ENCODE data around the gene KIRREL2. TPM values are rescaled to one million over a fixed set of nuclear protein-coding genes. Genes with fewer than 3 reads are reported as not detected.
A peak's percentile ranks its signal among the peaks of the same experiment; 100 is the strongest.

KIRREL2 gene
- polyA plus RNA-seq = not detected

DNA sequence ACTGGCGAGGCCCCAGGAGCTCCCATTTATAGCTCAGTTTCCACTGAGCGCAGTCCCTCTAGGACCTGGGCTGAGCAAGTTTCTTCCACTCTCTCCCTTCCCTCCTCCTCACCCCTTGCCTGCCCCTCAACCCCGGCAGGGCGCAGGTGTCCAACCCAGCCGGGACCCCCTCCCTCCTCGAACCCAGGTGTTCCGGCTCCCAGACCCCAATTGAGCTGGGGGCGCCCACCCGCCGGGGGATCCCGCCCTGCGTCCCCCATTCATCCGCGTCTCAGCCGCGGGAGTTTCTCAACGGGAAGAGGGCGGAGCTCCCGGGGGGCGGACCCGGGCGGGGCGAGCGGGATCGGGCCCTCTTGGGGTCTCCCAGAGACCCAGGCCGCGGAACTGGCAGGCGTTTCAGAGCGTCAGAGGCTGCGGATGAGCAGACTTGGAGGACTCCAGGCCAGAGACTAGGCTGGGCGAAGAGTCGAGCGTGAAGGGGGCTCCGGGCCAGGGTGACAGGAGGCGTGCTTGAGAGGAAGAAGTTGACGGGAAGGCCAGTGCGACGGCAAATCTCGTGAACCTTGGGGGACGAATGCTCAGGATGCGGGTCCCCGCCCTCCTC, at the start of gene KIRREL2:
Gene KIRREL2, plus strand, starts transcription at position 366 of the 604 bp plus-strand sequence. Its CDS starts 209 bp downstream, at position 575.
- Mint-ChIP-seq H3K4me3 (peak within 1 kb of the TSS; percentile 73 to 90 (median 80)), H3K27me3 (peaks cover 57% of the 10 kb centered on the region), H3K4me1 (peaks cover 3 to 9% (median 4%) of the 10 kb centered on the region in 3 donors), H3K27ac (peak within 1 kb of the TSS in 1 of 3 donors; percentile 87), H3K9me3 (peaks cover 0 to 3% (median 0%) of the 10 kb centered on the region in 3 donors), H3K36me3 (peaks cover 2% of the 10 kb centered on the region)

DNA sequence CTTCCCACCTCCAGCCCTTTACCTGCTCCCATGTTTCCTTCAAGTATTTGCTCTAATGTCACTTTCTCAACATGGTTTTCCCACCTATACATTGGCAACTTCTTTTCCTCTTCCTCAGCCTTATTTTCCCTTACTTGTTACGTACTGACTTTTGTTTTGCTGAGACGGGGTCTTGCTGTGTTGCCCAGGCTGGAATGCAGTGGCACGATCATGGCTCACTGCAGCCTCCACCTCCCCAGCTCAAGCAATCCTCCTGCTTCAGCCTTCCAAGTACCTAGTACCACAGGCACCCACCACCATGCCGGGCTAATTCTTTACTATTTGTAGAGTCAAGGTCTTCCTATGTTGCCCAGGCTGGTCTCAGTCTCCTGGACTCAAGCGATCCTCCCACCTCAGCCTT, 49.1 kb upstream of the KIRREL2 start:
- peak overlapping the region in 1 of 4 donors; percentile 32 for H3K4me3 Mint-ChIP-seq
- H3K9me3 Mint-ChIP-seq = no peaks in the 10 kb centered on the region
- no peak overlapping the region for H3K27ac Mint-ChIP-seq
- peaks cover 0 to 7% (median 4%) of the 10 kb centered on the region in 3 donors for H3K4me1 Mint-ChIP-seq
- H3K27me3 Mint-ChIP-seq = peaks cover 18% of the 10 kb centered on the region
- peaks cover 1% of the 10 kb centered on the region for H3K36me3 Mint-ChIP-seq

DNA sequence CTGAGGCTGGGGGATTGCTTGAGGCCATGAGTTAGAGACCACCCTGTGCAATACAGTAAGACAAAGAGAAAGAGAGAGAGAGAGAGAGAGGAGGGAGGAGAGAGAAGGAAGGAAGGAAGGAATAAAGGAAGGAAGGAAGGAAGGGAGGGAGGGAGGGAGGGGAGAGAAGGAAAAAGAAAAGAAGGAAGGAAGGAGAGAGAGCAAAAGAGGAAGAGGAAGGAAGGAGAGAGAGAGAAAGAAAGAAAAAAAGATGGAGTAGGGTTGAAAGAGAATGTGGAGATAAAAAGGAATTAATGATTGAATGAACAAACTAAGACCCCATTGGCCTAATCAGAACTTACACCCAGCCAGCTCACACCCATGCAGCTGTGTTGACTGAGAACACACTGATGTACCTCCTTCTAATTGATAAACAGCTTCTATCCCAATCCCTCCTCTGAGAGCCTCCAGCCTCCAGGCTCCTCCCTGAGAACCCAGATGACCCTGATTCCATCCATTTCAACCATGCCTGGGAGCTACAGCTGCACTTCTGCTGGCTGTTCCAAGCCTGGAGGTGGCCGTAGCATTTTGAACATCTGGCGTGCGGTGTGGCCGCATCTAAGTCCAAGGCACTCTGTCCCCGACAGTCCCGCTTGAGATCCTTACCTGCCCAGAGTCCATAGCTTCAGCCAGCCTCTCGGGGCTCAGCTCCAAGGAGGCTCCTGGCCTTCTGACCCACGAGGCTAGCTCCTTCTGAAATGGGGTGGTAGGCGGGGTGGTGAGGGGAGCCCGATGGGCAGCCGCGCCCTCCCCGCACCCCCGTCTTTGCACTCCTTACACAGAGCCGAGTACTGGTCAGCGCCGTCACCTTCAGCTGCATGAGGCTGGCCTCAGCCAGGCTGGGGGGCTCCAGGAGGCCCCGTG, 45.1 kb upstream of the KIRREL2 start:
- H3K4me1 Mint-ChIP-seq = peaks cover 0 to 1% (median 0%) of the 10 kb centered on the region in 3 donors
- H3K9me3 Mint-ChIP-seq = peaks cover 0 to 2% (median 0%) of the 10 kb centered on the region in 3 donors
- peaks cover 1% of the 10 kb centered on the region for H3K36me3 Mint-ChIP-seq
- peak overlapping the region in 1 of 3 donors; percentile 21 for H3K27ac Mint-ChIP-seq
- no peak overlapping the region for H3K4me3 Mint-ChIP-seq
- peaks cover 21% of the 10 kb centered on the region for H3K27me3 Mint-ChIP-seq

DNA sequence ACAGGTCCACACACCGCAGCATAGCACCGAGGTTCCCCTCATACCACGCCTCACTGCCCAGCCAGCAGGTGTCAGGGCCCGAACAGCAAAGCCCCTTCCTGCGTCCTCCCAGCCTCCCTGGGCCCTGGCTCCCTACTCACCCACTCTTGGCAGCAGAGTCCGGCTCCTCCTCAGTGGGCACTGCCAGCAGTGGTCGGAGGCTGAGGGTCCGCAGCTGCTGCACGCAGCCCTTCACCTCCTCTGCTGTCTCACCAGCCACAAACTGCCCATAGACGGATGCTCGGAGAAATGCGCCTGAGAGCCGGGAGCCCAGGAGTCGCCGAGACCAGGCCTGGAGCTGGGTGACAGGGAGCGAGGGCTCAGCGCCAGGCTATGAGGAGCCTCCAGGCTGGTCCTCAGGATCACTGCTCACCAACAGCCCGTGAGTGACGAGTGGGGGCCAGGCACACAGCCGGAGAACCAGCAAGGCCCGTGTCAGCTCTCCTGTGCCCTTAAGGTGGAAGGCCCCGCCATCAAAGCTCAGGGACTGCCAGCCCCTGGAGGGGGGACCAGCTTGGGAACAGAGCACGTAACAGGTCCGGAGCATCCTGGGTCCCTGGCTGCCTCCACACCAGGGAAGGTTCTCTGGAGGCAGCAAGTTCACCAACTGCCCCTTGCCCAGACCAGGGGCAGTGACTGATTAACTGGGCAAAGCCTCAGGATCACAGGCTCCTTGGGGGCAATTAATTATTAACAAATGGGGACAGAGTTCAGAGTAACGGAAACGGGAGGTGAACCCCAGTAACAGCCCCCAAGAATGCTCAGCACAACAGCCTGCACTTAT, 44.3 kb upstream of the KIRREL2 start, which contains the start of gene PRODH2:
Gene PRODH2, minus strand, starts transcription at position 626 of the 823 bp plus-strand sequence. Its CDS starts 40 bp downstream, at position 586.
- H3K4me1 Mint-ChIP-seq = peaks cover 0 to 1% (median 0%) of the 10 kb centered on the region in 3 donors
- H3K27ac Mint-ChIP-seq = peak within 1 kb of the TSS in 1 of 3 donors; percentile 21
- H3K4me3 Mint-ChIP-seq = no peak within 1 kb of the TSS
- H3K9me3 Mint-ChIP-seq = peaks cover 0 to 2% (median 0%) of the 10 kb centered on the region in 3 donors
- H3K27me3 Mint-ChIP-seq = peaks cover 23% of the 10 kb centered on the region
- H3K36me3 Mint-ChIP-seq = peaks cover 1% of the 10 kb centered on the region

DNA sequence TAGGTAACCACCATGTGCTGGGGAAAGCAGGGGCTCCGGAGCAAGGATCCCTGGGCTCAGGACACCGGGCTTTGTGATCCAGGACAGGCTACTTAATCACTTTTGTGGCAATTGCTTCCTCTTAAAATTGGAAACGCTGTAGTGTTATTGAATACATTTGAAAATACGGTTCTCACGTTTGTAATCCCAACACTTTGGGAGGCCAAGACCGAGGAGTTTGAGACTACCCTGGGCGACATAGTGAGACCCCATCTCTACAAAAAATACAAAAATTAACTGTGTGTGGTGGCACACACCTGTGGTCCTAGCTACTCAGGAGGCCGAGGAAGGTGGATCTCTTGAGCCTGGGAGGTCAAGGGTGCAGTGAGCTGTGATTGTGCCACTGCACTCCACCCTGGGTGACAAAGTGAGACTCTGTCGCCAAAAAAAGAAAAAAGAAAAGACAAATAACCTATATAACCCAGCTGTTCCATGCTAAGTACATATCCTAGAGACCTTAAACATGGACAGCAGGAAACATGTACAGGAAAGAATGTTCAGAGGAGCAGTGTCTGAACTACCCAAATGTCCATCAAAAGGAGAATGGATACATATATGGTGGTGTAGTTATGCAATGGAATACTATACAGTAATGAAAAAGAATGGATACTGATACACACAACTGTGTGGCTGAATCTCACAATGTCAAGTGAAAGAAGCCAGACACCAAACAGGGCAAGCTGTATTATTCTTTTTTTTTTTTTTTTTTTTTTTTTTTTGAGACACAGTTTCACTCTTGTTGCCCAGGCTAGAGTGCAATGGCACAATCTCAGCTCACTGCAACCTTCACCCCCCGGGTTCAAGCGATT, 43.4 kb upstream of the KIRREL2 start:
- Mint-ChIP-seq H3K27ac (no peak overlapping the region), H3K27me3 (peaks cover 22% of the 10 kb centered on the region), H3K4me1 (peaks cover 0 to 1% (median 0%) of the 10 kb centered on the region in 3 donors), H3K36me3 (no peaks in the 10 kb centered on the region), H3K4me3 (no peak overlapping the region), H3K9me3 (peaks cover 0 to 2% (median 0%) of the 10 kb centered on the region in 3 donors)

DNA sequence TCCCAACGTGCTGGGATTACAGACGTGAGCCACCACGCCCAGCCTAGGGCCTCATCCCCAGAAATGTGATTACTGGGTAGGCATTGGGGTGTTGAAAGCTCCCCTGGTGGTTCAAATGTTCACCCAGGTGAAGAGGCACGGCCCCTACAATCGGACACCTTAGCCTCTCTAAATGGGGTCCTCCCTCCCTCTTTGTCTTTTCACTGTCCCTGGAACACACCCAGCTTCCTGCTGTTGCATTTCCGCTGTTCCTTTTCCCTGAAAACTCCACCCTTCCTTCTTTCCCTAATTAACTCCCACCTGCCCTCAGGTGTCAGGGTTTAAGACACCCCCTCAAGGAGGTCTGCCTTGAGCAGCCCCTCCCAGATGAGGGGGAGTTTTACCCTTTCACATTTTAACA, 40.4 kb upstream of the KIRREL2 start:
- Mint-ChIP-seq H3K4me1 (no peaks in the 10 kb centered on the region), H3K9me3 (peaks cover 0 to 2% (median 0%) of the 10 kb centered on the region in 3 donors), H3K4me3 (no peak overlapping the region), H3K36me3 (no peaks in the 10 kb centered on the region), H3K27me3 (peaks cover 19% of the 10 kb centered on the region), H3K27ac (peak overlapping the region in 1 of 3 donors; percentile 3)

DNA sequence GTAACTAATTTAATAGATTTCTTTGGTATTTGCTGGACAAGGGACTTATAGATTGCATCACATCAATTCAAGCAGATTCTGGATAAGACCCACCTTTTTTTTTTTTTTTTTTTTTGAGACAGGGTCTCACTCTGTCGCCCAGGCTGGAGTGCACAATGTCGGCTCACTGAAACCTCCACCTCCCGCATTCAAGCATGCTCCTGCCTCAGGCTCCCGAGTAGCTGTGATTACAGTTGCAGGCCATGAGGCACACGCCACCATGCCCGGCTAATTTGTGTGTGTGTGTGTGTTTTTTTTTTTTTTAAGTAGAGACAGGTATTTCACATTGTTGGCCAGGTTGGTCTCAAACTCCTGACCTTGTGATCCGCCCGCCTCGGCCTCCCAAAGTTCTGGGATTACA, 39.9 kb upstream of the KIRREL2 start:
- Mint-ChIP-seq H3K27me3 (peaks cover 19% of the 10 kb centered on the region), H3K4me3 (no peak overlapping the region), H3K27ac (no peak overlapping the region)

DNA sequence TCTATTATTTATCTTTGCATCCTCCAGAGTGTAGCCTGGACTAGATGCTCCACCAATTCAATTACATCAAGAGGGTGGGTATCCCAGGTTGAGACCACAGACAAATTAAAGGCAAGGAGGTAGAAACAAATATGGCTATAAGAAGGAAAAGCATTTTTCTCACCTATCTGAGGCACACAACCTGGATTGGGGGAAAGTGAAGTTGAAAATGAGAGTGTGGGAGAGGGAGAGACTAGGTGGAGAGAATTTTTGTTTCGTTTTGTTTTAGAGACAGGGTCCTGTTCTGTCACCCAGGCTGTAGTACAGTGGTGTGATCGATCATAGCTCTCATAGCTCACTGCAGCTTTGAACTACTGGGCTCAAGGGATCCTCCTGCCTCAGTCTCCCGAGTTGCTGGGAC, 38.3 kb upstream of the KIRREL2 start:
- H3K4me1 Mint-ChIP-seq = no peaks in the 10 kb centered on the region
- no peak overlapping the region for H3K27ac Mint-ChIP-seq
- peaks cover 0 to 2% (median 0%) of the 10 kb centered on the region in 3 donors for H3K9me3 Mint-ChIP-seq
- H3K4me3 Mint-ChIP-seq = no peak overlapping the region
- H3K36me3 Mint-ChIP-seq = no peaks in the 10 kb centered on the region
- H3K27me3 Mint-ChIP-seq = peaks cover 20% of the 10 kb centered on the region

More for the DNA sequence above, 39.9 kb upstream of the KIRREL2 start:
- Mint-ChIP-seq H3K9me3 (peaks cover 0 to 2% (median 0%) of the 10 kb centered on the region in 3 donors), H3K4me1 (no peaks in the 10 kb centered on the region), H3K36me3 (no peaks in the 10 kb centered on the region)

DNA sequence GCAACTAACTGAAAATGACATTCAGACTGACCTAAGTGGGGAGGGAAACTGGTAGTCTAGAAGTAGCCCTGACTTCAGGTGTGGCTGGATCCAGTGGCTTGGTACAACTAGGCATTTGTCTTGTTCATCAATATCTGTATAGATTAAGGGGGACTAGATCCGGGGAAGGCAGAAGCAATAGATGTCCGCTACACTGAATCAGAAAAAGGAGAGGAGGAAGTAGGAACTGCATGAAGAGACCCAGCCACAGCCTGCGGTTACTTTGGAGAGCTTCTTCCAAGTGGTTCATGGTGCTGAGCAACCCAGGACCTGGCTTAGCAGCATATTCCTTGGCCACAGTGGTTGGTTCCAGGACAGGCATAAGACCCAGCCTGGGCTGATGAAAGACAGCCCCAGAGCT, 34.1 kb upstream of the KIRREL2 start:
- H3K4me3 Mint-ChIP-seq = no peak overlapping the region
- no peaks in the 10 kb centered on the region for H3K36me3 Mint-ChIP-seq
- H3K27me3 Mint-ChIP-seq = peaks cover 22% of the 10 kb centered on the region
- H3K9me3 Mint-ChIP-seq = no peaks in the 10 kb centered on the region
- no peaks in the 10 kb centered on the region for H3K4me1 Mint-ChIP-seq
- H3K27ac Mint-ChIP-seq = no peak overlapping the region

DNA sequence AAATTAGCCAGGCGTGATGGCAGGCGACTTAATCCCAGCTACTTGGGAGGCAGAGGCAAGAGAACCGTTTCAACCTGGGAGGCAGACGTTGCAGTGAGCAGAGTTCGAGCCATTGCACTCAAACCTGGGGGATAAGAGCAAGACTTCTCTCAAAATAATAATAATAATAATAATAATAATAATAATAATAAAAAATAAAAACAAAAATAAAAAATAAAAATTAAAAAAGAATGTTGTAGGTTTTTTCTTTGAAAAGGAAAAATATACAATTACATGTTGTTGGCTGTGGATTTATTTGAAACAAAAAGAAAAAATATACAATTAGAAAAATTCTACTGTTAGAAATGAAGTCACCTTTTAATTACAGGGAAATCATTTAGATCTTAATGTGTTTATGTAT, 32.6 kb upstream of the KIRREL2 start:
- no peaks in the 10 kb centered on the region for H3K36me3 Mint-ChIP-seq

DNA sequence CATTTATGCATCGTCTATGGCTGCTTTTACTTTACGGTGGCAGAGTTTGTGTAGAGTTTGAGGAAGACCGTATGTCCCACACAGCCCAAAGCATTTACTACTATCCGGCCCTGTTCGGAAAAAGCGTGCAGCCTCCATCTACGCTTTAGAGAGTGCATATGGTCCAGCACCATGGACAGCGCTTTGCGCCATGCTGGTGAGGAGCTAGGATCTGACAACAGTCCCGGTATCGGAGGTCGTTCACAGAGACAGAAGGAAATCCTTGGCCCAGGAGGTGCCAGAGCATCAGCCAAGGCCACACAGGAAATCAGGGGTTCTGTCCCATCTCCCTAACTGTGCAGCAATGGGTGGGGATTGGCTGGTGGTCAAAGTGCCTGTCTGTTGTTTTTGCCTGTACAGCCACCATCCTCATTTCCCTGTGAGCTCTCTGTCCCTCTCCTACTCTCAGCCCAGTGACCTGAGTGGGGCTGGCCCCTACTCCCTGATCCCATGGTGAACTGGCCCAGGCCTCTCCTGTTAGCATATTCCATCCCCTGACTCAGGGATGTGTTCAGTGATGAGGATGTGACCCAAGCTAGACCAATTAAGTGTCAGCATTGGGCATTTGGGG, 27.9 kb upstream of the KIRREL2 start:
- Mint-ChIP-seq H3K4me3 (no peak overlapping the region), H3K27me3 (peaks cover 26% of the 10 kb centered on the region), H3K36me3 (no peaks in the 10 kb centered on the region), H3K27ac (no peak overlapping the region), H3K4me1 (no peaks in the 10 kb centered on the region), H3K9me3 (peaks cover 0 to 3% (median 0%) of the 10 kb centered on the region in 3 donors)

More for the DNA sequence above, 32.6 kb upstream of the KIRREL2 start:
- Mint-ChIP-seq H3K27me3 (peaks cover 19% of the 10 kb centered on the region), H3K4me1 (no peaks in the 10 kb centered on the region), H3K9me3 (no peaks in the 10 kb centered on the region), H3K4me3 (no peak overlapping the region), H3K27ac (no peak overlapping the region)

DNA sequence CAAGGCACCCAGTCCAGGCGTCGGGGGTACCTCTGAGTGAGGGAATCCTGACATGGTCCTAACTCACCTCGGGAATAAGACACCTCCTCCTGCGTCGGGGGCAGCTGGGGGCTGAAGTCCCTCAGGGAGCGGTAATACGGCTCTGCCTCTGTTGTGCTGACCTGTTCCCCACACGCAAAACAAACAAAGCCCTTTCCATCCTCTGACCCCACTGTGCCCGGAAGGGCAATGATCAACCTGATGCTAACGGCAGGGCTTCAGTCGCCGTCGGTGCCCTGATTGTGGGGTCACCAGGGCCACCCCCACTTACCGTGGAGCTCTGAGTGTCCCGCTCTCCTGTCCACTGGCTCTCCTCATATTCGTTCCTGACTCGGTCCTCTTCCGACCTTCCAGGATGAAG, 25.7 kb upstream of the KIRREL2 start:
- Mint-ChIP-seq H3K27me3 (peaks cover 23% of the 10 kb centered on the region), H3K4me3 (no peak overlapping the region), H3K9me3 (peaks cover 0 to 3% (median 0%) of the 10 kb centered on the region in 3 donors), H3K36me3 (no peaks in the 10 kb centered on the region), H3K4me1 (no peaks in the 10 kb centered on the region), H3K27ac (no peak overlapping the region)

DNA sequence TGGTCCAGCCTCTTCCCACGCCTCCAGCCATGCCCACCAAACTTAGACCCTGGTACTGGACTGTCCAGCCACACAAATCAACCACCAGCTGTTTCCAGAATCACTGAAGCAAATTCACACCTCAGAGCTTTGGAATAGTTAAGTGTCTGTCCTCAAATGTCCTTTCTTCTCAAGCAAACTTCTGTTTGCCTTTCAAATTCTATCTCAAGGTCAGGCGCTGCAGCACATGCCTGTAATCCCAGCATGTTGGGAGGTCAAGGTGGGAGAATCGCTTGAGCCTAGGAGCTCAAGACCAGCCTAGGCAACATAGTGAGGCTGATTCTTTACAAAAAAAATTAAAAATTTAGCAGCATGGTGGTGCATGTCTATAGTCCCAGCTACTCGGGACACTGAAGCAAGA, 24.7 kb upstream of the KIRREL2 start:
- no peaks in the 10 kb centered on the region for H3K4me1 Mint-ChIP-seq
- H3K36me3 Mint-ChIP-seq = no peaks in the 10 kb centered on the region
- no peak overlapping the region for H3K27ac Mint-ChIP-seq
- H3K9me3 Mint-ChIP-seq = peaks cover 0 to 3% (median 0%) of the 10 kb centered on the region in 3 donors
- peaks cover 20% of the 10 kb centered on the region for H3K27me3 Mint-ChIP-seq
- no peak overlapping the region for H3K4me3 Mint-ChIP-seq

Measured in IgD-negative memory B cell (primary cell).